Measurements from ENCODE around the gene EEF2K.

GRCh38 chr16:22194707-22195444, 11.2 kb upstream of the EEF2K start:
- TF ChIP-seq EP300 (IDR thresholded peaks at IDR 0.05) (no peak), CTCF (IDR thresholded peaks at IDR 0.05) (no peak)

All from tibial nerve (tissue), 4 donors.